T-helper 2 cell treated with Interferon-gamma antibody and Interleukin-4, amounts not matched to agents 100 ng/mL and 5 ng/mL, for 36 hours (primary cell): ENCODE results near the gene LHX1. TPM values are rescaled to one million over a fixed set of nuclear protein-coding genes. Genes with fewer than 3 reads are reported as not detected.

ENCODE experiments used
- intact Hi-C: fragments of 100-400 bp; cut with micrococcal nuclease; formaldehyde crosslinking; loops from one replicate; pipeline ENCODE4 v1.15.1; 2023
- total RNA-seq: library from RNA; stranded (reverse); gene quantifications from 2 replicates; pipeline ENCODE4 v1.2.3, GENCODE V29; 2022

Gene LHX1
- total RNA-seq, 1 donor from 2014 or later, result 0.18 TPM

DNA sequence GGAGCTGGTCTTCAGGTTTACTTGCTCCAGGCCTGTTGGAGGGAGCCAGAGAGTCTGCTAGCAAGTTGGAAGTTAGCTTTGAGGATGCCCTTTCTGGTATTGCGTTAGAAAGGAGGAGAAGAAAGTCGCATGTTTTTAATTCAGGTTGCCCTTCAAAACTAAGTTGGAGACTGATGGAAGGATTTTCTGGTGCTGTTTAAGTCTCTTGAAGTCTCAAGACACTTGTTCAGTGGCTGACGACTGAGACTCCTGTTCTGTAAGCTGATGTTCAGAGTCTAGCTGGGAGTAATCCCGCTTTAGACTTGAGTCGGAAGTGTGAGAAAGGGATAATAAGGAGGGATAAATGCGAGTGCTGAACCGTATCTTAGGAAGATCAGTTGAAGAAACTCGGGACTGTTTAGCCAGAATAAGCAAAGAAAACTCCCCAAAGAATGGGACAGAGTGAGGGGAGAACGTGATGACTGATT lies 12.2 kb downstream of the LHX1 start:
- intact Hi-C loops, result loop anchor here (10.0 kb wide), 1 partner anchor 345 kb away; the partner anchor contains the start of gene MRM1

DNA sequence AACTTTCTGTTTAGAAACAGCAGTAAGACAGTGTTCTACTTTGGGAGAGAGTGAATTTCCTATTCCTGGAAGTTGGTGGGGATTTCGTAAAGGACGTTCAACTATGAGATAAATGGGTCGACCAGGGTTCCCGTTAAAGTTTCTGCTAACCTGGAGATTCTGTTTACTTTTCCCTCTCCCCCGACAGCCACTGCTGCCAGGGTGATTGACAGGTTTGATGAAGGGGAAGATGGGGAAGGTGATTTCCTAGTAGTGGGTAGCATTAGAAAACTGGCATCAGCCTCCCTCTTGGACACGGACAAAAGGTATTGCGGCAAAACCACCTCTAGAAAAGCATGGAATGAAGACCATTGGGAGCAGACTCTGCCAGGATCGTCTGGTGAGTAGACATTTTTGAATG lies 12.8 kb downstream of the LHX1 start:
- intact Hi-C loops, result no loop called here

DNA sequence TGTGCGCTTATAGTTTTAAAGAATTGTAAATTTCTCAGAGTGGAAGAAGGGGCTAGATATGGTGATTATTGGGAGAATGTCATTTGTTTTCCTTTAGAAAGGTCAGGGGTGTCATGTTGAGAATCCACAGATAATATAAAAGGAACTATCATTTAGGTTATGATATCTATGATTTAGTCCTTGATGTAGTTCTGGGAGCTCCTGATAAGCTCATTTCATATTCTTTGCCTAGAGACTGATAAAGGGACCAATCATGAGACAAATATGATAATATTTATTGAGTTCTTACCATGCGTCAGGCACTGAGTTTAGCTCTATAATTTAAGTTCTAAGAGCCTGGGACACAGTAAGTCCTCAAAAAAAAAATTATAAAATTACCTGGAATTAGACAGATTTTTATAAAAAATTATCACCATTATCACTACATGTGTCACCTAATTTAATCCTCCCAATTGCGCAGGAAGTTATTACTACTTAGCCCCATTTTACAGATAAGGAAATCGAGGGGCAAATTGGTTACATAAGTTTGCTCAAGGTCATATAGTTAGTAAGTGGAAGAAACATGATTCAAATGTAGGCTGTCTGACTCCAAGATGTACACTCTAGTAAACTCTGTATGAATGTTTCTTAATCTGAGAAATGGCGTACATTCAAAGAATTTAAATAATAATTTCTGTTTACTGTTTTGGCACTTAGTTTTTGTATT lies 14.0 kb downstream of the LHX1 start:
- intact Hi-C loops, result no loop called here

DNA sequence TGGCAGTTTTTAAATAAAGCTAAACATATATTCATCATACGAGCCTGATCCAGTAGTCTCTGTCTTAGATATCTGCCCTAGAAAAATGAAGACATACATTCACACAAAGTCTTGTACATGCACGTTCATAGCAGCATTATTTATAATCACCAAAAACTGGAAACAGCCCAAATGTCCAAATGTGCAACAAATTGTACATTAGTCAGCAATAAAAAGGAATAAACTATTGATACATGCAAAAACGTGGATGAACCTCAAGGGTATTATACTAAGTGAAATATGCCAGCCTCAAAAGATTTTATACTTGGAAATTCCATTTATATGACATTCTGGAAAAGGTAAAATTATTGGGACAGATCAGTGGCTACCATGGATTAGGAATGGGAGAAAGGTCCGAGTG lies 34.2 kb downstream of the LHX1 start:
- intact Hi-C loops, result no loop called here

DNA sequence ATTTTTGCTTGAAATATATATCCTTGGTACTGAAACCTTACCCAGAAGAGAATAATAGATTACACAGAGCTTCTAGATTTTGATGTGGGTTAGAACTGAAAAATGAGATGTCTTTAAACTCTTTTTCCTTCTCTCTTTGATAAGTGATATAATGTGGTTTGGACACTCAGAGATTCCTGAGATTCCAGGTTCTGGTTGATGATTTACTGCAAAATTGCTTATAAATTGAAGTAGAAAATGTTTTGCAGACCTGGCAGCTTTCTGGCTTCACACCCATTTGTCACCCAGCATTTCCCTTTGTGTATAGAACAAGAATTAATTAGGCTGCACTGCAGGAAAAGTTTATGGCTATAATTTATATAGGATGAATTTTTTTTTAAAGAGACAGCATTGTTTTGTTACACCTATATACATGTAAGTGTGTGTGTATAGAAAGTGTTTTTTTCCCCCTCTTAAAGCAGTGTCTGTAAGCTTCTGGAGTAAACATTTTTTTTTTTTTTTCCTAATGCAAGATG lies 35.0 kb downstream of the LHX1 start:
- intact Hi-C loops, result no loop called here

DNA sequence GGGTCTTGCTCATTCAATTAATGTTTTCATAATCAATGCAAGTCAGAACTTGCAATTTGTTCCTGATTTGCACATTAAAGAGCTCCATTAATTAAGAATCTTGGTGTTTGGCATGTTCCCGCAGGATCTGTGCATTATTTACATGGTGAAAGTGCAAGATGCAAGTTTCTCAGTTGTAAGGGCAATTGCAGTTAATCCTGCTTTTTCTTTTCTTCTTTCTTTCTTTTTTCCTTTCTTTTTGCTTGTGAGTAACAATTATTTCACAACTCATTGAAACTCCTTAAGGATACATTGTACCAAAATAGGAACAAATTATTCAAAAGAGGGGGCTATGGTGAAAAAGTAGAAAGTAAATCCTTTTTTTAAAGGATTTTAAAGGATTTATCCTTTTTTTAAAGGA lies 35.6 kb downstream of the LHX1 start:
- intact Hi-C loops, result no loop called here

DNA sequence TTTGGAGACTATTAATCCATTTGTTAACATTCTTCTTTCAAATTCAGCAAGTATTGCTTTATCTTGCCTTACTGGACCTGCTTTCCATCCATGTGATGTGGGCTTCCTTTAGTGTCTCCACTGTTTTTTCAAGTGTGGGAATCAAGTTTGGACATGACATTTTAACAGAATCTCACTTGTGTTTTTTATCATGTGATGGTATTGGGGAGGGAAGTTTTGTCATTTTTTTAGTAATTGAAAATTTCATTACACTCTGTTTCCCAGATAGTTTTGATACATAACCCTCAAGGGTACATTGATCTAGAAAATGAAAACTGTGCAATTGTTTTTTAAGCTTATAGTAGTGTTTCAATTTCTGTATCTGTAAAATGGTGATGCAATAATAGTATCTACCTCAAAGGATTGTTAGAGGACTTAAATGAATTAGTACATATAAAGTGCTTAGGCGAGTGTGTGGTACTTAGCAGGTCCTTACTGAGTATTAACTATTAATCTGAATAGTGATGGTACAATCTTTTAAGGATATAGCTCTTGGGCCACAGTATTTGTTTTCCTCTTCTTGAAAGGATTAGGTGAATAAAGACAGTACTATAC lies 38.7 kb downstream of the LHX1 start:
- intact Hi-C loops, result no loop called here

DNA sequence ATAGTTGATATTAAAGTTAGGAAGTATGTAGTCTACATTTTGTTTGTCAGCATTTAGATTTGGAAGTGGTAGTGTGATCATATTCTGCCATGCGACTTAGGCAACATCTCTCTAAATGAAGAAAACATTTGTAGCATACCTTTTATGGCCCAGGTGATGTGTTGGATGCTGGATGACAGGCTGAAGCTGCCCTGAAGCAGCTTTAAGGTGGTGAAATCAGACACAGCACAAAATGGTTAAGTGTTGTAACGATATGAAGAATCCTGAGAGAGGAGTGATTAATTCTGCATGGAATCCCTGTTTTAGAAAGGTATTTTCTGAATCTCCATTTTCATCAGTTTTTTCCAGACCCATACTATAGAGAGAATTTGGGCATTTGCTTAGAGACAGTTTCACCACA lies 39.8 kb downstream of the LHX1 start:
- intact Hi-C loops, result no loop called here

DNA sequence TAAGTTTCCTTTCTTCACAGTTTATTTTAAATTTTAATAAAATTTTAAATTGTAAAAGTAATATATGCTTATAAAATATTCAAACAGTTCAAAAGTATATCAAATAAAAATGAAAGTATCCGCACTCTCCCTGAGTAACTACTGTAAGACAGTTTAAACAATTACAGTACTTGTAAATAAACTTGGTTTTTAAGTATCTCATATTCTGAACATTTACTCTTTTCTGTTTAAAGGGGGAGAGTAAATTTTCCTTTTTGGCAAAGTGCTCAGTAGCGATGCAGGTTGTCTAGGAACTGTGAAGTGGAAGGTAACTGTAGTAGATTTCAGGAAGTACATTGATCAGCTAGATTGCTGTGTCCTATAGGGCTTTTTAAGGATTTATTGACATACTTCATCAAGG lies 40.3 kb downstream of the LHX1 start:
- intact Hi-C loops, result no loop called here

DNA sequence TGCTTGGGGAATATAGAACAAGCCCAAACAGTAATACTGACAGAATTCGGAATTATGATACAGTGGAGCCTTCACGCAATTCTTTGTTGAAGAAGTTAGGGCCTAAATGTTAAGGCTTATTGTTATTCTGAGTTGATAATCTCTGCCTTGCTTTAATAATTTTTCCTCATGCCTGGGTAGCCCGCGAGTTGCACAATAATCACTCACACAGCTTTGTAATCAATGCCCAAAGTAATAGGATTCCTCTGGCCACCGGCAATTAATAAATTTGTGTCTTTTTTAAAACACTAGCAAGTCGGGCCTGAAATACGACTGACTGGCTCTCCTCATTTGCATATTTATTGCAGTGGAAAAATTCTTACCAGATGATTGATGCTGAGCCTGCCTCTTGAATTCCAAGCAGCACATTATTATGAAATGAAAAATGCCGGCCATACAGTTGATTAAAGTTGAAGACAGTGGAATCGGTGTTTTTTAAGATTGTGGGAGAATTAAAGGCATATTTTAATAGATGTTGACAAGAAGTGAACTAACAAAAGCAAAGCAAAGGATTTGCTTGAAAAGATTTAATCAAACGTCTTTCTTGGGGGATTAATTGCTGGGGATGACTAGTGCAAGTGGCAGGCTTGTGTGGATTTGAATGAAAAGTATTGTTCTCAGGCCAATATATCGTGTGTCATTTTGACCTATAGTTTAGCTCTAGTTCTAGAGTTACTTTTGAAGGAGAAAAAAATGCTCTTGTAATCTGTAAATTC lies 41.7 kb downstream of the LHX1 start:
- intact Hi-C loops, result no loop called here

DNA sequence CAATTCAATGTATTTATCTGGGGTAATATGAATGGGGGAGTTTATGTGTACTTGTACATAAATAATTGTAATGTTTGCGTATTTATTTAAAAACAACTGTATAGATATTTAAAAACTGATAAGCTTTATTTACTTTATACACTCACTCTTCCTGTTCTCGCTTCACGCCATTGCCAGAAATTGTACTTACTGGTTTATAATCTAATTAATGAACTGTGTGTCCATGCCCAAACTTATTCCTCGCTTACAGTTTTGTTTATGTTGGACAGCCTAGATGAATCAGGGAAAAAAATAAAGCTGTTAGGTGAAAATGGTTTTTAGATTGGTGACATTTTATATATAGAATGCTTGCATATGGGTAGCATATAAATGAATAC lies 42.3 kb downstream of the LHX1 start:
- intact Hi-C loops, result no loop called here

DNA sequence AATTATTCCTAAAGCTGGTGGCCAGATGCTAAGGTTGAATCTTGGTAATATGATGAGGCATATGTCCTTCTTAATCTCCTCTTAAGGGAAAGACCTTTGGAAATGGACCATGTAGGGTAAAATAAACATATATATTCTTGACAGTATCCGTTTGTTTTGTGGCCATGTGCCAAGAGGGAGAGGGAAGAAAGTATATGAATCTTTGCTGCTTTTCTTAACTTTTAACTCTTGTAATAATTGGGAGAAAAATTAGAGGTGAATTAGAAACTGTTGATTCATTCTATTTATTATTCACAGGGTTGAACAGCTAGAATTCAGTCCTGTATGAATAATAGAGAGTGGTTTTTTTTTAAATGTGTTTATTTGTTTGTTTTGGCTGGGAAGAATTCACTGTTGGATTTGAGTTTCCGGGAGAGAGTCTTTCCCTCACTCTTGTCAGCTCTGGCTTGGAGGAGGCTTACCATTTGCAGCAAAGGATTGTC lies 43.0 kb downstream of the LHX1 start:
- intact Hi-C loops, result no loop called here

DNA sequence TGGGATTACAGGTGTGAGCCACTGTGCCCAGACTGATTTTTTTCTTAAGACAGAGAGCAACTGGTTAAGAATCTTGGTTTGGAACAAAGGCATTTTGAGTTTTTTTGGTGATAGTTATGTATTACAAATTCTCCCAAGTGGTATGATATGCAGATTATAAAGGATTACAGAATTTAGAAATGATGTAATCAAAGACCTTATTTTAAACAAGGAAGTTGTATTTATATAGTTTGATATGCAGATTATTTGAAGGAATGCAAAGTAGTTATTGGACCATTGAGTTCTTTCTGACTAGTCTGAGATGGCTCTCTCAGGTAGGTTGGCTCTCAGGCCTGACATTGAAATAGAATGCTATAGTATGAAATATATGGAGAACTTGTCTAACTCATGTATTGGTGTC lies 46.3 kb downstream of the LHX1 start:
- intact Hi-C loops, result no loop called here

DNA sequence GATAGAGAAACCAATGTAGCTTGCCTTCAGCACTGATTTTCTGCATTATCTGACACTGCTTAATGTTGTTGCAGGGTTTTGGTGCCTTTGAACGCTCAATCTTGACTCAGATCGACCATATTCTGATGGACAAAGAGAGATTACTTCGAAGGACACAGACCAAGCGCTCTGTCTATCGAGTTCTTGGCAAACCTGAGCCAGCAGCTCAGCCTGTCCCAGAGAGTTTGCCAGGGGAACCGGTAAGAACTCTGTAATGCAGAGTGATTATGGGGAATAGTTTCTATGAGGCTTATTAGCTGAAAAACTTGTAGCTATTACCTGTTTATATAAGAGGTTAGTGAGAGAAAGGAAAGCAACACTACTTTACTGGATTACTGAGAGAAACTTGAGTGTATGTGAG lies 51.9 kb downstream of the LHX1 start:
- intact Hi-C loops, result no loop called here

DNA sequence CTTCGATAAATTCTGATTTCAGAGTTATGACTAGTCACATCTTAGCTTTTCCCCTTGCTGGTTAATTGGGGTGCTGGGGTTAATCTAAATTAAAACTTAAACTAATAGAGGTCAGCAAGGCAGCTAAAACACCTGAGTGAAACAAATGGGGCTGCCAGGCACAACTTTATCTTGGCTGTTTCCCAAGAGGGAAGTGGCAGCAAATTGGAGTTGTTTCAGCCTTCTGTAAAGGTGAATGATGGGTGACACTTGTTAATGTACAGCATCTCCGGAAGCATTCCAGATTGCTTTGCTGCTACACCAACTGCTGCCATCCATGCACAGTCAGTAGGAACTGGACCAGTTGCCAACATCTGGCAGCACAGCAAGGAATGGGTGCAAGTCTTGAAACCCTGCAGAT lies 55.4 kb downstream of the LHX1 start:
- intact Hi-C loops, result no loop called here

DNA sequence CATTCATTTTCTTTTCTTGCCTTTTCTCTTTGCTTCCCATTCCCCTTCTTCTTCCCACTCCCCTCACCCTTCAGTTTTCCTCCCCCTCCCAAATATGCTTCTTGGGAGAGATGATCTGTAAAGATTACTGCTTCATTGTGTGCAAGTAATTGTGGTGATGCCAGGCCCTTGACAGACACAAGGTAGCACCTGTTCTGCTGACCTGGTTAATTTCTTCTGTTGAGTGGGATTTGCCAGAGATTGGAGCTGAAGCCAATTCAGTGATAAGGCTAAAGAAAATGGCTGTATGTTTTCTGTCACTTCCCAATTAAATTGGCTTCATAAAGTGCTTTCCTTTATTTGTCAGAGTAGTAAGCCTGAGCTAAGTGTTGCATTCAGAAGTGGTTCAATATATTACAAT lies 56.0 kb downstream of the LHX1 start:
- intact Hi-C loops, result no loop called here

Other genes with a start within 250 kb of the LHX1 start
- 70.5 and 73.9 TPM in 2 replicates for gene AATF, start 11.5 kb downstream of the LHX1 start, total RNA-seq